ENCODE results near the gene NR3C1. TPM values are rescaled to one million over a fixed set of nuclear protein-coding genes. Genes with fewer than 3 reads are reported as not detected.

NR3C1 gene
- total RNA-seq, 1 donor from 2014 or later, result 0.17 TPM

DNA sequence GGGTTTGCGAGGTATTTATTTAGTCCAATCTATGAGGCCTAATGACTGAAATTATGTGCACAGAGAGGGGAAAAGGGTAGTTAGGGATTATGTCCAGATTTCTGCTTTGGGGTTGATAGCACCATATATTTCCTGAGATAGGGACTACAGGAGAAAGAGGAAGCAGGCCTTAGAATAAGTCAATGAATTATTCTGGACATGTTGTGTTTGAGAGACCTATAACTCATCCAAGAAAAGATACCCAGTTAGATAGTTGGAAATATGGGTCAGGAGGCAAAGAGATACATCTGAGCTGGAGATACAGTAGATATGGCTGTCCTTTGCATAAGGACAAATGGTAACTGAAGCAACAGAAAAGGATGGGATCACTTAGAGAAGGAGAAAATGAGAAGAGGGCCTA lies 53.1 kb downstream of the NR3C1 start:
- Mint-ChIP-seq H3K9me3 (no peaks in the 10 kb centered on the region), H3K4me1 (no peaks in the 10 kb centered on the region), H3K27ac (no peak overlapping the region), H3K4me3 (no peak overlapping the region), H3K27me3 (ENCODE audit: insufficient read depth, low read depth) (no peaks in the 10 kb centered on the region), H3K36me3 (no peaks in the 10 kb centered on the region)
- no peaks in the 10 kb centered on the region for H4K20me1 ChIP-seq (ENCODE audit: low read depth)
- H3K79me2 ChIP-seq (ENCODE audit: low read depth), result no peaks in the 10 kb centered on the region
- TF ChIP-seq CTCF (IDR thresholded peaks at IDR 0.05), result no peak
- no peak for TF ChIP-seq EZH2phosphoT487 (IDR thresholded peaks at IDR 0.05)
- no peak for TF ChIP-seq EZH2 (IDR thresholded peaks at IDR 0.05)
- H3K27ac ChIP-seq, result no peak overlapping the region
- no peaks in the 10 kb centered on the region for H3K36me3 ChIP-seq
- H2AFZ ChIP-seq (replicated peaks), result no peak overlapping the region
- no peak overlapping the region for H3K4me2 ChIP-seq
- no peaks in the 10 kb centered on the region for H3F3A ChIP-seq (ENCODE audit: low read depth)
- no peak for DNase-seq (ENCODE audit: low spot score)
- H3K9me3 ChIP-seq (ENCODE audit: low read depth), result no peaks in the 10 kb centered on the region
- H3K4me1 ChIP-seq, result no peaks in the 10 kb centered on the region
- no peak overlapping the region for H3K4me3 ChIP-seq
- H3K9ac ChIP-seq, result no peak overlapping the region
- no peaks in the 10 kb centered on the region for H3K27me3 ChIP-seq

DNA sequence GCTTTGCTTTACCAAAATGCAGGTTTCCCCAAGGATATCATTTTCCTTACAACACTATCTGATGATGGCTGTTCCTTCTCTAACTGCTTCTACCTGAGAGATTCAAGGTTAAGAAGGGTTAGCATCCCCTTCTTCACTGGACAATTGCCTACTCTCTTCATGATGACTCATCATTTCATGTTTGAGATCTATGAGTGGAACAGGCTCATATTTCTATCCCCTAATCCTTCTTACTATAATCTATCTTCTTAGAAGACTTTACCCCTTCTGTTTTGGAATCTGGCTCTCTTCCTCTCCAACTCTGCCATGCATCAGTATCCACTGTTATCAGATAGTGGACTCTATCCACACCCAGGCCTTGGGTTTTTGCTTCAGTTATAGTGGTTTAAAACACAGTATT lies 54.3 kb downstream of the NR3C1 start:
- no peaks in the 10 kb centered on the region for H3K4me1 ChIP-seq
- no peak for DNase-seq (ENCODE audit: low spot score)
- no peak overlapping the region for H3K9ac ChIP-seq
- H3K4me3 ChIP-seq, result no peak overlapping the region
- H3K4me3 Mint-ChIP-seq, result no peak overlapping the region
- H3K79me2 ChIP-seq (ENCODE audit: low read depth), result no peaks in the 10 kb centered on the region
- H2AFZ ChIP-seq (replicated peaks), result no peak overlapping the region
- H3K27me3 ChIP-seq, result no peaks in the 10 kb centered on the region
- H3K4me1 Mint-ChIP-seq, result no peaks in the 10 kb centered on the region
- H3K27ac Mint-ChIP-seq, result no peak overlapping the region
- H3K36me3 ChIP-seq, result no peaks in the 10 kb centered on the region
- H3K9me3 ChIP-seq (ENCODE audit: low read depth), result no peaks in the 10 kb centered on the region
- H3K9me3 Mint-ChIP-seq, result no peaks in the 10 kb centered on the region
- H3F3A ChIP-seq (ENCODE audit: low read depth), result no peaks in the 10 kb centered on the region
- no peak overlapping the region for H3K27ac ChIP-seq
- H3K36me3 Mint-ChIP-seq, result no peaks in the 10 kb centered on the region
- H4K20me1 ChIP-seq (ENCODE audit: low read depth), result no peaks in the 10 kb centered on the region
- no peak overlapping the region for H3K4me2 ChIP-seq
- H3K27me3 Mint-ChIP-seq (ENCODE audit: insufficient read depth, low read depth), result no peaks in the 10 kb centered on the region
- TF ChIP-seq EZH2 (IDR thresholded peaks at IDR 0.05) (no peak), CTCF (IDR thresholded peaks at IDR 0.05) (no peak), EZH2phosphoT487 (IDR thresholded peaks at IDR 0.05) (no peak)

DNA sequence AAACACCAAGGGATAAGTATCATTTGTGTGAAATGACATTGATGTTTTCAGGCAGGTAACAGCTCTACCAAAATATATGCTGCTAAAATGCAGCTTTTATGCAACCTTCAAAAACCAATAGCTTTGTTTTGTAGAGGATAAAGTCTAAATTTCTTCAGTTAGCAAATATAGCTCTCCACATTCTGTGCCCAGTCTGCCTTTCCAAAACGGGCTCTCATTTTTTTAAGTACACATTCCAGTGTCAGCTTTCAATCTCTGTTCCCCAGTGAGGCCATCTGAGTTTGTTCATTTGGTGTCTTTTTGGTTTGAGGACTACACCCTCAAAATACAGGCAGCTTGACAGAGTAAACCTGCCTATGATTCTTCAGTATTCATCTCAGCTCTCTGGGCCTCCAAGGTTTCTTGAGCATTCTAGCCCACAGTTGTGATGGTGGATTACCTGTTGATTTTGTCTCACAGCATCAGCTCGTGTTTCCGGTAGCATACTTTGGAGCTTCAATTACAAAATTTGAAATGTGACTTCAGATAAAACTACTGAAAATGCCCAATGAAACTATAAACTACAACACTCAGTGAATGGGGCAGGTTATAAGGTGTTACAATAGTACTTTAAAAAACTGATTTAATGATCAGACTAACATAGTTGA lies 55.7 kb downstream of the NR3C1 start:
- H3K27me3 ChIP-seq, result no peaks in the 10 kb centered on the region
- H3K4me3 ChIP-seq, result no peak overlapping the region
- no peak overlapping the region for H3K9ac ChIP-seq
- H3K27ac ChIP-seq, result no peak overlapping the region
- H3K79me2 ChIP-seq (ENCODE audit: low read depth), result no peaks in the 10 kb centered on the region
- Mint-ChIP-seq H3K27ac (no peak overlapping the region), H3K4me3 (no peak overlapping the region), H3K9me3 (no peaks in the 10 kb centered on the region), H3K36me3 (no peaks in the 10 kb centered on the region), H3K4me1 (no peaks in the 10 kb centered on the region), H3K27me3 (ENCODE audit: insufficient read depth, low read depth) (no peaks in the 10 kb centered on the region)
- H3K4me1 ChIP-seq, result no peaks in the 10 kb centered on the region
- no peaks in the 10 kb centered on the region for H3K9me3 ChIP-seq (ENCODE audit: low read depth)
- TF ChIP-seq EZH2 (IDR thresholded peaks at IDR 0.05), result no peak
- no peak for TF ChIP-seq EZH2phosphoT487 (IDR thresholded peaks at IDR 0.05)
- no peak for TF ChIP-seq CTCF (IDR thresholded peaks at IDR 0.05)
- H3K36me3 ChIP-seq, result no peaks in the 10 kb centered on the region
- no peak for DNase-seq (ENCODE audit: low spot score)
- peak overlapping the region; percentile 68 for H2AFZ ChIP-seq (replicated peaks)
- no peaks in the 10 kb centered on the region for H4K20me1 ChIP-seq (ENCODE audit: low read depth)
- H3F3A ChIP-seq (ENCODE audit: low read depth), result no peaks in the 10 kb centered on the region
- no peak overlapping the region for H3K4me2 ChIP-seq

All from neural progenitor cell (in vitro differentiated cells).